SK-N-SH (cell line): ENCODE data around the gene KLHL30.

Experiments
- CTCF ChIP-seq: fragments of 200-600 bp; sonication (generic); IDR thresholded peaks from 2 replicates; pipeline ENCODE4 v1.6.1; 2017; ENCODE audit warnings: antibody characterized with exemption, mild to moderate bottlenecking, moderate library complexity
- NFIC ChIP-seq: IDR thresholded peaks from 2 replicates; pipeline ENCODE4 v1.4.0; 2012; ENCODE audit warnings: borderline replicate concordance
- TAF1 ChIP-seq: IDR thresholded peaks from 2 replicates; pipeline ENCODE4 v1.6.1; 2012; ENCODE audit warnings: low read depth, mild to moderate bottlenecking, low read length, moderate library complexity, borderline replicate concordance
- USF2 ChIP-seq: fragments of 150-350 bp; IDR thresholded peaks from 2 replicates; pipeline ENCODE4 v1.6.1; 2017; ENCODE audit warnings: antibody characterized with exemption, low read length, low read depth, borderline replicate concordance

GRCh38 chr2:238173692-238174091 is 35.2 kb downstream of the KLHL30 start:
- no peak for TF ChIP-seq TAF1
- TF ChIP-seq CTCF = peak; percentile 34; the same call in 1 of the 2 replicates
- no peak for TF ChIP-seq USF2
- no peak for TF ChIP-seq NFIC
